Islet of Langerhans (tissue), 1 donor: ENCODE measurements around the gene ADARB1.

Source experiments
- FAIRE-seq: peaks from one replicate; lab custom pipeline; 2011; peaks lifted over from hg19 to GRCh38; lab: Jason Lieb, UNC

Gene ADARB1

GRCh38 chr21:45207839-45208626, 133.7 kb downstream of the ADARB1 start:
- FAIRE-seq, result no peak

GRCh38 chr21:45208627-45208951, 134.2 kb downstream of the ADARB1 start:
- FAIRE-seq, result no peak

- no peak for FAIRE-seq
Observed at GRCh38 chr21:45209046-45209445, 134.7 kb downstream of the ADARB1 start.

- FAIRE-seq, result no peak
Observed at GRCh38 chr21:45209685-45210284, 135.4 kb downstream of the ADARB1 start.

GRCh38 chr21:45210461-45210983, 136.1 kb downstream of the ADARB1 start:
- no peak for FAIRE-seq

- FAIRE-seq, result no peak
Observed at GRCh38 chr21:45211661-45212060, 137.3 kb downstream of the ADARB1 start.

- no peak for FAIRE-seq
Observed at GRCh38 chr21:45213392-45213791, 139.0 kb downstream of the ADARB1 start.

- no peak for FAIRE-seq
Observed at GRCh38 chr21:45215213-45215612, 140.8 kb downstream of the ADARB1 start.

- FAIRE-seq, result no peak
Observed at GRCh38 chr21:45217010-45217409, 142.6 kb downstream of the ADARB1 start.

- no peak for FAIRE-seq
Observed at GRCh38 chr21:45219517-45219916, 145.1 kb downstream of the ADARB1 start.

GRCh38 chr21:45220071-45220481, 145.7 kb downstream of the ADARB1 start:
- FAIRE-seq, result no peak

GRCh38 chr21:45220714-45221490, 146.5 kb downstream of the ADARB1 start:
- FAIRE-seq, result no peak

- no peak for FAIRE-seq
Observed at GRCh38 chr21:45222001-45222400, 147.6 kb downstream of the ADARB1 start.

- no peak for FAIRE-seq
Observed at GRCh38 chr21:45223236-45224185, 149.1 kb downstream of the ADARB1 start.

- no peak for FAIRE-seq
Observed at GRCh38 chr21:45224189-45224938, 150.0 kb downstream of the ADARB1 start.

GRCh38 chr21:45225041-45225740, 150.8 kb downstream of the ADARB1 start:
- FAIRE-seq, result no peak

- FAIRE-seq, result no peak
Observed at GRCh38 chr21:45225741-45226327, 151.5 kb downstream of the ADARB1 start.

GRCh38 chr21:45226540-45227326, 152.4 kb downstream of the ADARB1 start:
- FAIRE-seq, result no peak

GRCh38 chr21:45227735-45228134, 153.4 kb downstream of the ADARB1 start:
- FAIRE-seq, result no peak
